Astrocyte (in vitro differentiated cells and primary cell): ENCODE measurements around the gene NKAIN4. TPM values are rescaled to one million over a fixed set of nuclear protein-coding genes. Genes with fewer than 3 reads are reported as not detected.
A peak's percentile ranks its signal among the peaks of the same experiment; 100 is the strongest.

ENCODE experiments used
- DNase-seq: peaks from one replicate; pipeline ENCODE4 v3.0.0-alpha.2; 2010; ENCODE audit warnings: low read depth
- FAIRE-seq: peaks from 2 replicates; lab custom pipeline; 2011; peaks lifted over from hg19 to GRCh38; lab: Jason Lieb, UNC
- H2AFZ ChIP-seq: 2 replicates; pipeline ENCODE4 v1.6.0; 2012; ENCODE audit warnings: low read depth, low read length, inconsistent platforms
- H3K27ac ChIP-seq: 2 replicates; pipeline ENCODE4 v1.5.1; 2011; ENCODE audit warnings: low read depth, low read length, inconsistent platforms
- H3K27me3 ChIP-seq: 2 replicates; pipeline ENCODE4 v1.6.0; 2011; ENCODE audit warnings: low read length, inconsistent platforms; ENCODE audit not compliant: insufficient read depth
- H3K36me3 ChIP-seq: 2 replicates; pipeline ENCODE4 v1.5.1; 2011; ENCODE audit warnings: low read length, inconsistent platforms; ENCODE audit not compliant: insufficient read depth
- H3K4me1 ChIP-seq: 2 replicates; pipeline ENCODE4 v1.5.1; 2011; ENCODE audit warnings: low read length, inconsistent platforms; ENCODE audit not compliant: insufficient read depth
- H3K4me2 ChIP-seq: 2 replicates; pipeline ENCODE4 v1.6.0; 2012; ENCODE audit warnings: low read length, inconsistent platforms
- H3K4me3 ChIP-seq: 2 replicates; pipeline ENCODE4 v1.5.1; 2011; ENCODE audit warnings: low read depth, mild to moderate bottlenecking, low read length, inconsistent platforms; ENCODE audit not compliant: insufficient read depth
- H3K79me2 ChIP-seq: 2 replicates; pipeline ENCODE4 v1.6.0; 2012; ENCODE audit warnings: mild to moderate bottlenecking, low read length, inconsistent platforms; ENCODE audit not compliant: insufficient read depth
- H3K9ac ChIP-seq: 2 replicates; pipeline ENCODE4 v1.6.0; 2012; ENCODE audit warnings: mild to moderate bottlenecking, low read length, inconsistent platforms
- H3K9me3 ChIP-seq: 2 replicates; pipeline ENCODE4 v1.5.1; 2012; ENCODE audit warnings: low read depth, mild to moderate bottlenecking, low read length, inconsistent platforms; ENCODE audit not compliant: insufficient read depth
- H4K20me1 ChIP-seq: 2 replicates; pipeline ENCODE4 v1.6.0; 2012; ENCODE audit warnings: low read length, inconsistent platforms; ENCODE audit not compliant: insufficient read depth
- H3K27ac Mint-ChIP-seq: one replicate; pipeline ENCODE4 v1.8.0; 2021; ENCODE audit warnings: mild to moderate bottlenecking, mixed read lengths; ENCODE audit not compliant: unreplicated experiment
- H3K27me3 Mint-ChIP-seq: one replicate; pipeline ENCODE4 v1.8.0; 2021; ENCODE audit warnings: low read depth, mixed read lengths; ENCODE audit not compliant: unreplicated experiment
- H3K36me3 Mint-ChIP-seq: one replicate; pipeline ENCODE4 v1.8.0; 2021; ENCODE audit warnings: low read depth, mixed read lengths; ENCODE audit not compliant: unreplicated experiment
- H3K4me1 Mint-ChIP-seq: one replicate; pipeline ENCODE4 v1.8.0; 2021; ENCODE audit warnings: low read depth, mixed read lengths; ENCODE audit not compliant: unreplicated experiment
- H3K4me3 Mint-ChIP-seq: one replicate; pipeline ENCODE4 v1.8.0; 2021; ENCODE audit warnings: mild to moderate bottlenecking, moderate library complexity, mixed read lengths; ENCODE audit not compliant: unreplicated experiment
- H3K9me3 Mint-ChIP-seq: one replicate; pipeline ENCODE4 v1.8.0; 2021; ENCODE audit warnings: mild to moderate bottlenecking, mixed read lengths; ENCODE audit not compliant: unreplicated experiment
- EZH2 ChIP-seq: IDR thresholded peaks from 2 replicates; pipeline ENCODE4 v1.6.1; 2012; ENCODE audit warnings: mild to moderate bottlenecking, low read length, inconsistent platforms; ENCODE audit not compliant: insufficient read depth
- total RNA-seq: library from RNA; stranded (reverse); gene quantifications from 2 replicates; pipeline ENCODE4 v1.2.1, GENCODE V29; 2021
- TF ChIP-seq, protein P1 (sequence below): IDR thresholded peaks from 2 replicates; pipeline ENCODE4 v1.5.1; 2011; ENCODE audit warnings: low read depth, mild to moderate bottlenecking, inconsistent platforms, low read length, moderate library complexity; ENCODE audit not compliant: insufficient read depth

Gene NKAIN4
- total RNA-seq, 1 donor from 2014 or later: 162 TPM

DNA sequence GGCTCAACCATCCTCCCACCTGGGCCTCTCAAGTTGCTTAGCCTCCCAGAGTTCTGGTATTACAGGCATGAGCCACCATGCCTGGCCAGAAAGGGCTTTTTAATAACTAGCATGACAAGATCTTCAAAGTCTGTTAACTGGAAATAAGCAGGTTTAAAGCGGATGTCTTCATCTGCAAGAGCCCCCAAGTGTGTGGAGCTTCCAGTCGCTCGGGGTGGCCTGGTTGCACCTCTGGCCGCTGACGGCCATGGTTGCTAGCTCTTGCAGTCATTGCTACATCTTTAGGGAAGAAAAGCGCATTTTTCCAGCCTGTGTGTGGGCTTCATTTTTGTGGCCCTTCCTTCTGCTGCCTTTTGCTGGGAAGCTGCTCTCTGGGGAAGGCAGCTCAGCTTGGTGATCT, 26.1 kb upstream of the NKAIN4 start:
- H3K27me3 Mint-ChIP-seq: no peaks in the 10 kb centered on the region
- H3K4me2 ChIP-seq: no peak overlapping the region
- H3K27me3 ChIP-seq: no peaks in the 10 kb centered on the region
- no peak overlapping the region for H3K4me3 ChIP-seq
- no peak overlapping the region for H3K9ac ChIP-seq
- no peak for TF ChIP-seq EZH2
- TF ChIP-seq, protein P1, sequence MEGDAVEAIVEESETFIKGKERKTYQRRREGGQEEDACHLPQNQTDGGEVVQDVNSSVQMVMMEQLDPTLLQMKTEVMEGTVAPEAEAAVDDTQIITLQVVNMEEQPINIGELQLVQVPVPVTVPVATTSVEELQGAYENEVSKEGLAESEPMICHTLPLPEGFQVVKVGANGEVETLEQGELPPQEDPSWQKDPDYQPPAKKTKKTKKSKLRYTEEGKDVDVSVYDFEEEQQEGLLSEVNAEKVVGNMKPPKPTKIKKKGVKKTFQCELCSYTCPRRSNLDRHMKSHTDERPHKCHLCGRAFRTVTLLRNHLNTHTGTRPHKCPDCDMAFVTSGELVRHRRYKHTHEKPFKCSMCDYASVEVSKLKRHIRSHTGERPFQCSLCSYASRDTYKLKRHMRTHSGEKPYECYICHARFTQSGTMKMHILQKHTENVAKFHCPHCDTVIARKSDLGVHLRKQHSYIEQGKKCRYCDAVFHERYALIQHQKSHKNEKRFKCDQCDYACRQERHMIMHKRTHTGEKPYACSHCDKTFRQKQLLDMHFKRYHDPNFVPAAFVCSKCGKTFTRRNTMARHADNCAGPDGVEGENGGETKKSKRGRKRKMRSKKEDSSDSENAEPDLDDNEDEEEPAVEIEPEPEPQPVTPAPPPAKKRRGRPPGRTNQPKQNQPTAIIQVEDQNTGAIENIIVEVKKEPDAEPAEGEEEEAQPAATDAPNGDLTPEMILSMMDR: no peak
- FAIRE-seq: no peak
- H3K27ac ChIP-seq: no peak overlapping the region
- peaks cover 80% of the 10 kb centered on the region for H3K79me2 ChIP-seq
- no peaks in the 10 kb centered on the region for H3K9me3 Mint-ChIP-seq
- H3K36me3 Mint-ChIP-seq: peaks cover 12% of the 10 kb centered on the region
- peaks cover 33% of the 10 kb centered on the region for H3K36me3 ChIP-seq
- no peak for DNase-seq
- no peaks in the 10 kb centered on the region for H3K4me1 ChIP-seq
- no peaks in the 10 kb centered on the region for H3K9me3 ChIP-seq
- no peak overlapping the region for H2AFZ ChIP-seq
- peak overlapping the region; percentile 26 for H3K27ac Mint-ChIP-seq
- peaks cover 5% of the 10 kb centered on the region for H3K4me1 Mint-ChIP-seq
- H3K4me3 Mint-ChIP-seq: no peak overlapping the region
- H4K20me1 ChIP-seq: peaks cover 100% of the 10 kb centered on the region

DNA sequence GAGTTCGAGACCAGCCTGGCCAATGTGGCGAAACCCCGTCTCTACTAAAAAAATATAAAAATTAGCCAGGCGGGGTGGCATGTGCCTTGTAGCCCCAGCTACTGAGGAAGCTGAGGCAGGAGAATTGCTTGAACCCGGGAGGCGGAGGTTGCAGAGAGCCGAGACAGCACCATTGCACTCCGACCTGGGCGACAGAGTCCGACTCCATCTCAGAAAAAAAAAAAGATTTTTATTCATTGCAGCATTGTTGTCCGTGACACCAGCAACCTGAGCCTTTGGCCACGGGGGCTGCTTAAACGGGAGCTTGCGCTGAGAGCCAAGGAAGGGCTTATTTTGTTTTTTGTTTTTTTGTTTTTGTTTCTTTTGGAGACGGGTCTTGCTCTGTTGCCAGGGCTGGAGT, 25.7 kb upstream of the NKAIN4 start:
- FAIRE-seq: no peak
- peaks cover 14% of the 10 kb centered on the region for H3K36me3 Mint-ChIP-seq

DNA sequence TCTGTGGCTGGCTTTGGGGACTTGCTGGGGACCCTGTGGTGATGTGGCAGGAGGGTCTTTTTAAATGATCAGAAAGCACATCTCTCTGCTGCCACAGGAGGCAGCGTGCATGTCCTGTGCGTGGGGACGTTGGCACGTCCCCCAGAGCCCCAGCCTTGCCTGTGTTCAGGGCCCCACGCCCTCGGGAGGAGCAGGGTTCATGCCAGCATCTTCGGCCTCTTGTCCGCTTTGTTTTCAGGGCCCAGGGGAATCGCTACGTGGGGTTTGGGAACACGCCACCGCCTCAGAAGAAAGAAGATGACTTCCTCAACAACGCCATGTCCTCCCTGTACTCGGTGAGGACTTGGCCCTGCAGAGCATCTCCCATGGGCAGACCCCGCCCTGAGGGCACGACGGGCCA, 24.4 kb upstream of the NKAIN4 start:
- Histone ChIP-seq H3K9me3 (no peaks in the 10 kb centered on the region), H4K20me1 (peaks cover 99% of the 10 kb centered on the region), H3K4me3 (no peak overlapping the region), H3K4me2 (no peak overlapping the region), H3K27me3 (no peaks in the 10 kb centered on the region), H3K4me1 (peaks cover 10% of the 10 kb centered on the region), H2AFZ (no peak overlapping the region), H3K27ac (no peak overlapping the region), H3K9ac (no peak overlapping the region), H3K36me3 (peaks cover 36% of the 10 kb centered on the region), H3K79me2 (peaks cover 92% of the 10 kb centered on the region)
- Mint-ChIP-seq H3K36me3 (peaks cover 16% of the 10 kb centered on the region), H3K9me3 (no peaks in the 10 kb centered on the region), H3K27me3 (no peaks in the 10 kb centered on the region), H3K4me1 (peaks cover 20% of the 10 kb centered on the region), H3K4me3 (no peak overlapping the region), H3K27ac (no peak overlapping the region)
- DNase-seq (no peak), FAIRE-seq (no peak)
- no peak for TF ChIP-seq EZH2
- TF ChIP-seq, protein P1: no peak

More for the DNA sequence above, 25.7 kb upstream of the NKAIN4 start:
- Histone ChIP-seq H3K27me3 (no peaks in the 10 kb centered on the region), H3K4me2 (no peak overlapping the region), H3K36me3 (peaks cover 36% of the 10 kb centered on the region), H2AFZ (no peak overlapping the region), H3K9ac (no peak overlapping the region), H3K9me3 (no peaks in the 10 kb centered on the region), H3K4me3 (no peak overlapping the region), H4K20me1 (peaks cover 100% of the 10 kb centered on the region), H3K79me2 (peaks cover 84% of the 10 kb centered on the region), H3K4me1 (peaks cover 2% of the 10 kb centered on the region), H3K27ac (no peak overlapping the region)
- TF ChIP-seq EZH2: no peak
- TF ChIP-seq, protein P1: no peak
- DNase-seq: no peak
- H3K27ac Mint-ChIP-seq: no peak overlapping the region
- H3K4me1 Mint-ChIP-seq: peaks cover 9% of the 10 kb centered on the region
- H3K4me3 Mint-ChIP-seq: no peak overlapping the region
- no peaks in the 10 kb centered on the region for H3K9me3 Mint-ChIP-seq
- no peaks in the 10 kb centered on the region for H3K27me3 Mint-ChIP-seq
